GM23338 (cell line): ENCODE measurements around the gene ROR1. TPM values are rescaled to one million over a fixed set of nuclear protein-coding genes. Genes with fewer than 3 reads are reported as not detected.

Experiments
- ATAC-seq: fragments of 200-7000 bp; cut with Tn5 transposase; 3 replicates; pipeline ENCODE4 v1.9.1; 2020
- DNase-seq: peaks from one replicate; pipeline ENCODE4 v3.0.0-alpha.2; 2015; ENCODE audit warnings: low spot score
- H2AFZ ChIP-seq: fragments of 200-600 bp; sonication (generic); 2 replicates; pipeline ENCODE4 v1.8.0; 2016; ENCODE audit warnings: antibody characterized with exemption, mild to moderate bottlenecking, moderate library complexity
- H3F3A ChIP-seq: fragments of 200-600 bp; sonication (generic); replicated peaks from 2 replicates; pipeline ENCODE4 v1.8.0; 2017; ENCODE audit warnings: antibody characterized with exemption, mixed run types, low read depth
- H3K27ac ChIP-seq: fragments of 200-600 bp; sonication (generic); 2 replicates; pipeline ENCODE4 v1.6.1; 2016; ENCODE audit warnings: low read depth
- H3K27me3 ChIP-seq: fragments of 200-600 bp; sonication (generic); 2 replicates; pipeline ENCODE4 v1.8.0; 2016; ENCODE audit warnings: mild to moderate bottlenecking, mixed run types, moderate library complexity; ENCODE audit not compliant: insufficient read depth
- H3K36me3 ChIP-seq: fragments of 200-600 bp; sonication (generic); 2 replicates; pipeline ENCODE4 v1.8.0; 2016; ENCODE audit warnings: mild to moderate bottlenecking; ENCODE audit not compliant: insufficient read depth
- H3K4me1 ChIP-seq: fragments of 200-600 bp; sonication (generic); 2 replicates; pipeline ENCODE4 v1.8.0; 2016; ENCODE audit warnings: mild to moderate bottlenecking, moderate library complexity; ENCODE audit not compliant: insufficient read depth
- H3K4me2 ChIP-seq: fragments of 200-600 bp; sonication (generic); 2 replicates; pipeline ENCODE4 v1.7.1; 2017; ENCODE audit warnings: mixed run types
- H3K4me3 ChIP-seq: fragments of 200-600 bp; sonication (generic); 2 replicates; pipeline ENCODE4 v1.6.1; 2016; ENCODE audit warnings: mixed run types
- H3K79me2 ChIP-seq: fragments of 200-600 bp; sonication (generic); replicated peaks from 2 replicates; pipeline ENCODE4 v1.8.0; 2017; ENCODE audit warnings: mild to moderate bottlenecking; ENCODE audit not compliant: insufficient read depth
- H3K9me2 ChIP-seq: fragments of 200-600 bp; sonication (generic); 2 replicates; pipeline ENCODE4 v1.8.0; 2017; ENCODE audit not compliant: insufficient read depth
- H4K20me1 ChIP-seq: fragments of 200-600 bp; sonication (generic); replicated peaks from 2 replicates; pipeline ENCODE4 v1.8.0; 2017; ENCODE audit warnings: mild to moderate bottlenecking; ENCODE audit not compliant: insufficient read depth
- H3K27ac Mint-ChIP-seq: 2 replicates; pipeline ENCODE4 v1.8.0; 2020; ENCODE audit warnings: inconsistent platforms, mild to moderate bottlenecking, moderate library complexity, mixed read lengths
- H3K27me3 Mint-ChIP-seq: 3 replicates; pipeline ENCODE4 v1.8.0; 2022; ENCODE audit warnings: low read depth, mild to moderate bottlenecking, moderate library complexity, mixed read lengths, inconsistent platforms; ENCODE audit not compliant: insufficient read depth, poor library complexity
- H3K36me3 Mint-ChIP-seq: 3 replicates; pipeline ENCODE4 v1.8.0; 2021; ENCODE audit warnings: low read depth, mild to moderate bottlenecking, inconsistent platforms, moderate library complexity, mixed read lengths
- H3K4me1 Mint-ChIP-seq: 3 replicates; pipeline ENCODE4 v1.8.0; 2020; ENCODE audit warnings: mild to moderate bottlenecking, inconsistent platforms, mixed read lengths
- H3K4me3 Mint-ChIP-seq: 3 replicates; pipeline ENCODE4 v1.8.0; 2021; ENCODE audit warnings: moderate library complexity, mild to moderate bottlenecking, inconsistent platforms, mixed read lengths
- H3K9me3 Mint-ChIP-seq: 3 replicates; pipeline ENCODE4 v1.8.0; 2020; ENCODE audit warnings: moderate library complexity, mild to moderate bottlenecking, inconsistent platforms, mixed read lengths
- CREB1 ChIP-seq: fragments of 250-450 bp; sonication (Bioruptor Pico); IDR thresholded peaks from 2 replicates; pipeline ENCODE4 v1.5.0; 2020; ENCODE audit warnings: low read depth, mild to moderate bottlenecking, moderate library complexity
- CTCF ChIP-seq, 2 experiments: fragments of 200-600 bp in 1 of 2; sonication (generic) in 1 of 2; conservative IDR thresholded peaks; 2 replicates each; pipeline versions ENCODE4 v1.5.1 to v1.6.1; 2016 to 2017; ENCODE audit warnings: antibody characterized with exemption in 2 of 2, low read depth in 2 of 2, mild to moderate bottlenecking in 2 of 2, moderate library complexity in 1 of 2
- EZH2 ChIP-seq: fragments of 200-600 bp; sonication (generic); IDR thresholded peaks from one replicate; pipeline ENCODE4 v1.8.0; 2017; ENCODE audit warnings: antibody characterized with exemption, mild to moderate bottlenecking, low read depth; ENCODE audit not compliant: unreplicated experiment
- JUNB ChIP-seq: IDR thresholded peaks from one replicate; pipeline ENCODE4 v1.6.1; 2016; ENCODE audit warnings: antibody characterized with exemption; ENCODE audit not compliant: unreplicated experiment
- POLR2AphosphoS5 ChIP-seq: IDR thresholded peaks from 2 replicates; pipeline ENCODE4 v1.6.1; 2016; ENCODE audit warnings: antibody characterized with exemption, low read depth
- ZNF462 ChIP-seq: fragments of 250-450 bp; sonication (Bioruptor Pico); IDR thresholded peaks from 2 replicates; pipeline ENCODE4 v1.5.0; 2020; ENCODE audit warnings: mild to moderate bottlenecking, moderate library complexity
- long read RNA-seq: library from polyadenylated mRNA; unstranded; transcript quantifications from one replicate; pipeline ENCODE4 v2.0.0, GENCODE V29; 2020; ENCODE audit not compliant: unreplicated experiment
- polyA plus RNA-seq: library from polyadenylated mRNA; unstranded; fragments of >200 nt; fragmentation: Nextera tagmentation; extraction: Ambion mirVana; gene quantifications from 2 replicates; pipeline ENCODE4 v1.2.1, GENCODE V29; 2016
- total RNA-seq: library from RNA; depleted of rRNA; stranded (reverse); fragments of >200 nt; shearing (Covaris generic); gene quantifications from 2 replicates; pipeline ENCODE4 v1.2.3, GENCODE V29; 2014; rRNA removed

The ROR1 gene
- total RNA-seq (94.3 and 96.0 TPM in 2 replicates), polyA plus RNA-seq (53.8 and 59.7 TPM in 2 replicates)
- long read RNA-seq, full-length matches to known transcripts: 1 of 16 reads
- long read RNA-seq, partial matches to known transcripts: 12 of 16 reads
- long read RNA-seq, other reads (novel, unspliced or antisense): 3 of 16 reads

GRCh38 chr1:63773815-63774616 lies at the start of gene ROR1:
TSS of gene ROR1 (plus strand) at chr1:63774017.
- Histone ChIP-seq H3K4me2 (peak within 1 kb of the TSS; percentile 81), H3K79me2 (peaks cover 32% of the 10 kb centered on the region), H3F3A (0 out of 2 replicates have a peak, but pooled peaks cover 6% of the 10 kb centered on the region), H3K4me1 (peaks cover 51% of the 10 kb centered on the region), H3K4me3 (peak within 1 kb of the TSS; percentile 72), H3K27me3 (no peaks in the 10 kb centered on the region), H3K27ac (peak within 1 kb of the TSS; percentile 98), H3K9me2 (no peaks in the 10 kb centered on the region), H2AFZ (no peak within 1 kb of the TSS), H4K20me1 (no peaks in the 10 kb centered on the region; the same call in 1 of the 2 replicates), H3K36me3 (no peaks in the 10 kb centered on the region)
- peak; percentile 96 for DNase-seq
- Mint-ChIP-seq H3K9me3 (no peaks in the 10 kb centered on the region; the same call in 2 of the 3 replicates), H3K27me3 (peaks cover 10% of the 10 kb centered on the region), H3K4me1 (peaks cover 50% of the 10 kb centered on the region), H3K4me3 (peak within 1 kb of the TSS; percentile 97), H3K27ac (peak within 1 kb of the TSS; percentile 96; the same call in 1 of the 2 replicates), H3K36me3 (peaks cover 5% of the 10 kb centered on the region; the same call in 1 of the 3 replicates)
- ATAC-seq: peak; percentile 80
- peak; percentile 55; the same call in 1 of the 2 replicates for TF ChIP-seq CREB1
- peak; percentile 44; the same call in 1 of the 2 replicates for TF ChIP-seq POLR2AphosphoS5
- peak; percentile 49 to 87 for TF ChIP-seq CTCF (conservative IDR thresholded peaks at IDR 0.05; ENCODE audit: low read depth in 2 of 2)
- TF ChIP-seq EZH2: no peak
- TF ChIP-seq JUNB: no peak

GRCh38 chr1:63724375-63724899 lies 49.4 kb upstream of the ROR1 start:
- DNase-seq (no peak), ATAC-seq (no peak)
- TF ChIP-seq ZNF462 (CRISPR knock-in tag) (no peak), EZH2 (no peak)
- H3K9me2 ChIP-seq: no peaks in the 10 kb centered on the region
- peaks cover 8% of the 10 kb centered on the region; the same call in 2 of the 3 replicates for H3K36me3 Mint-ChIP-seq
- peaks cover 8% of the 10 kb centered on the region; the same call in 2 of the 3 replicates for H3K9me3 Mint-ChIP-seq
- H3K27ac ChIP-seq: no peak overlapping the region
- H3K4me3 ChIP-seq: no peak overlapping the region
- H3F3A ChIP-seq: no peaks in the 10 kb centered on the region
- H3K79me2 ChIP-seq: no peaks in the 10 kb centered on the region
- H3K4me3 Mint-ChIP-seq: no peak overlapping the region
- no peaks in the 10 kb centered on the region for H3K36me3 ChIP-seq
- peaks cover 24% of the 10 kb centered on the region for H3K4me1 Mint-ChIP-seq
- H3K4me1 ChIP-seq: peaks cover 16% of the 10 kb centered on the region
- H3K4me2 ChIP-seq: no peak overlapping the region
- H3K27me3 ChIP-seq: no peaks in the 10 kb centered on the region
- H4K20me1 ChIP-seq: no peaks in the 10 kb centered on the region
- H3K27me3 Mint-ChIP-seq: peaks cover 6% of the 10 kb centered on the region
- no peak overlapping the region for H2AFZ ChIP-seq
- H3K27ac Mint-ChIP-seq: no peak overlapping the region
